Epithelial cell of esophagus (primary cell): ENCODE results near the gene HMHB1.
"Not testable (repeated sequence)": the region's sequence is repeated elsewhere in the genome, so short reads cannot be mapped to it uniquely, and the experiment has no call there.

ENCODE experiments used
- DNase-seq: peaks from one replicate; pipeline ENCODE4 v3.0.0; 2010; ENCODE audit warnings: low read depth
- H3K4me3 ChIP-seq: 2 replicates; pipeline ENCODE4 v1.5.1; 2011; ENCODE audit warnings: mild to moderate bottlenecking, low read length, control low read depth
- CTCF ChIP-seq: IDR thresholded peaks from 2 replicates; pipeline ENCODE4 v1.5.1; 2011; ENCODE audit warnings: low read depth, mild to moderate bottlenecking, low read length, control low read depth, inconsistent platforms; ENCODE audit not compliant: insufficient read depth; ENCODE audit errors: missing control alignments

Gene HMHB1

GRCh38 chr5:143801252-143801939 lies 10.6 kb upstream of the HMHB1 start:
- H3K4me3 ChIP-seq = no peak overlapping the region
- TF ChIP-seq CTCF = no peak
- DNase-seq = no peak

GRCh38 chr5:143805861-143806260 lies 6.1 kb upstream of the HMHB1 start:
- no peak for DNase-seq
- TF ChIP-seq CTCF = no peak

GRCh38 chr5:143806579-143806978 lies 5.4 kb upstream of the HMHB1 start:
- DNase-seq = no peak
- no peak for TF ChIP-seq CTCF
- H3K4me3 ChIP-seq = no peak overlapping the region

More at GRCh38 chr5:143805861-143806260, 6.1 kb upstream of the HMHB1 start:
- H3K4me3 ChIP-seq = no peak overlapping the region

- TF ChIP-seq CTCF = no peak
- no peak for DNase-seq
- H3K4me3 ChIP-seq = no peak overlapping the region
Observed at GRCh38 chr5:143807401-143807800, 4.6 kb upstream of the HMHB1 start.

- DNase-seq = not testable (repeated sequence)
Observed at GRCh38 chr5:143816370-143816769, 4.4 kb downstream of the HMHB1 start.

GRCh38 chr5:143819716-143820115 lies 7.8 kb downstream of the HMHB1 start:
- no peak overlapping the region for H3K4me3 ChIP-seq
- no peak for TF ChIP-seq CTCF
- no peak for DNase-seq

More at GRCh38 chr5:143816370-143816769, 4.4 kb downstream of the HMHB1 start:
- not testable (repeated sequence) for H3K4me3 ChIP-seq

- H3K4me3 ChIP-seq = no peak overlapping the region
- TF ChIP-seq CTCF = no peak
- no peak for DNase-seq
Observed at GRCh38 chr5:143820451-143820850, 8.5 kb downstream of the HMHB1 start.
